A673 (cell line): ENCODE results near the gene CCDC33.

Experiments
- CTCF ChIP-seq: fragments of 300-800, 200-600 bp; sonication (generic); conservative IDR thresholded peaks from 2 replicates; pipeline ENCODE4 v1.5.1; 2017; ENCODE audit warnings: low read depth, mild to moderate bottlenecking, antibody characterized with exemption, low read length, moderate library complexity, mixed read lengths
- EZH2 ChIP-seq: fragments of 200-600 bp; sonication (generic); IDR thresholded peaks from 2 replicates; pipeline ENCODE4 v1.6.1; 2017; ENCODE audit warnings: borderline replicate concordance, low read depth, mild to moderate bottlenecking, mixed read lengths, antibody characterized with exemption, low read length; ENCODE audit not compliant: poor library complexity, severe bottlenecking

- TF ChIP-seq CTCF (no peak), EZH2 (no peak)
These were observed 34.3 kb upstream of the CCDC33 start for GRCh38 chr15:74201710-74202420.
